ENCODE results near the gene SHISA8. TPM values are rescaled to one million over a fixed set of nuclear protein-coding genes. Genes with fewer than 3 reads are reported as not detected.
"Not testable (repeated sequence)": the region's sequence is repeated elsewhere in the genome, so short reads cannot be mapped to it uniquely, and the experiment has no call there.

The SHISA8 gene
- total RNA-seq (2014; rRNA removed; shearing (Covaris generic)), result not detected in 2 replicates

DNA sequence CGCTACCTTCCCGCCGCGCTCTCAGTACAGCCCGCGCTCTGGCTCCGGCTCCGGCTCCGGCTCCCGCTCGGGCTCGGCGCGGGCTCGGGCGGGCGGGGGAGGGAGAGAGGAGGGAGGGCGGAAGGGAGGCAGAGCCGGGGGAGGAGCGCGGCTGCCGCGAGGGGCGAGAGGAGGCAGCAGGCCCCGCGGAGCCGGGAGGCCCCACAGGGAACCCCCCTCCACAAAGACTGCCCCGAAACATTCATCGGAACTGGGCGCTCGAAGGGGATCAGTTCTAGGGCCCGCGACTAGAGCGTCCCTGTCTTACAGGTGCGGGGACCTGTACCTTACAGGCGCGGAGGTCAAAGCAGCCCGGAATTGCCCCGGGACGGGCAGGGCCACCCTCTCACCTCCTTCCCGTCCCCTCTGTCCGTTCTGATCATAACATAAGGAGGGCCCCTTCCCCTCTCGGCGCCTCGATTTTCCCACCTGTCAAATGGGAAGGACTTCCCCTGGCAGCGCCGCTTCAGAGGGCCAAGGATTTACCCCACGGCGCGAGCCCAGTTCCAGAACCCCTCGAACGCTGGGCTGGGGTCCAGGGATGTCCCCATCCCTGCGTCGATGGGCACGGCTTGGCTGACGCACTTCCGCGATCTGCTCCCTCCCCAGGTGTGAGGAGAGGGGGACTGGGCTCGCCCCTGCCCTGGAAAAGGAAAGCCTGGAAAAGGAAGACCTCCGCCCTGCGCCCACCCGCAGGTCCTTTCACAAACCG lies at the start of gene SHISA8:
Gene SHISA8, minus strand, starts transcription at position 40 of the 751 bp plus-strand sequence. CDS start 407 bp downstream, outside the sequence.
- Histone ChIP-seq H3K4me1 (0 out of 2 replicates have a peak, but pooled peaks cover 8% of the 10 kb centered on the region), H3K9me3 (replicated peaks) (no peaks in the 10 kb centered on the region), H3K36me3 (no peaks in the 10 kb centered on the region), H3K4me3 (no peak within 1 kb of the TSS), H3K27ac (no peak within 1 kb of the TSS), H3K27me3 (peaks cover 5% of the 10 kb centered on the region; the same call in 1 of the 2 replicates)
- DNase-seq, result no peak

- no peaks in the 10 kb centered on the region for H3K36me3 ChIP-seq
- H3K27me3 ChIP-seq, result no peaks in the 10 kb centered on the region
- no peak overlapping the region for H3K4me3 ChIP-seq
- peaks cover 2% of the 10 kb centered on the region; the same call in 1 of the 2 replicates for H3K4me1 ChIP-seq
- no peak overlapping the region for H3K27ac ChIP-seq
- no peak for DNase-seq
- no peaks in the 10 kb centered on the region for H3K9me3 ChIP-seq (replicated peaks)
Observed at GRCh38 chr22:41964112-41964491, 49.2 kb upstream of the SHISA8 start.

- peaks cover 2% of the 10 kb centered on the region; the same call in 1 of the 2 replicates for H3K4me1 ChIP-seq
- H3K4me3 ChIP-seq, result no peak overlapping the region
- DNase-seq, result no peak
- no peaks in the 10 kb centered on the region for H3K9me3 ChIP-seq (replicated peaks)
- no peaks in the 10 kb centered on the region for H3K27me3 ChIP-seq
- no peak overlapping the region for H3K27ac ChIP-seq
- H3K36me3 ChIP-seq, result no peaks in the 10 kb centered on the region
Observed at GRCh38 chr22:41963453-41964111, 48.7 kb upstream of the SHISA8 start.

- Histone ChIP-seq H3K4me1 (peaks cover 2% of the 10 kb centered on the region; the same call in 1 of the 2 replicates), H3K27ac (no peak overlapping the region), H3K36me3 (no peaks in the 10 kb centered on the region), H3K4me3 (no peak overlapping the region), H3K9me3 (replicated peaks) (no peaks in the 10 kb centered on the region), H3K27me3 (no peaks in the 10 kb centered on the region)
- no peak for DNase-seq
Observed at GRCh38 chr22:41957941-41958556, 43.2 kb upstream of the SHISA8 start.

- no peak overlapping the region for H3K4me3 ChIP-seq
- no peaks in the 10 kb centered on the region for H3K4me1 ChIP-seq
- no peaks in the 10 kb centered on the region for H3K36me3 ChIP-seq
- no peak for DNase-seq
- H3K27ac ChIP-seq, result no peak overlapping the region
- no peaks in the 10 kb centered on the region for H3K9me3 ChIP-seq (replicated peaks)
- H3K27me3 ChIP-seq, result no peaks in the 10 kb centered on the region
Observed at GRCh38 chr22:41952713-41953112, 37.8 kb upstream of the SHISA8 start.

- H3K4me1 ChIP-seq, result no peaks in the 10 kb centered on the region
- H3K9me3 ChIP-seq (replicated peaks), result no peaks in the 10 kb centered on the region
- H3K36me3 ChIP-seq, result no peaks in the 10 kb centered on the region
- H3K4me3 ChIP-seq, result no peak within 1 kb of the TSS
- no peak within 1 kb of the TSS for H3K27ac ChIP-seq
- no peaks in the 10 kb centered on the region for H3K27me3 ChIP-seq
- no peak for DNase-seq
Observed at GRCh38 chr22:41951898-41952474, 37.1 kb upstream of the SHISA8 start, which contains the start of gene SMIM45. SMIM45 (plus strand) TSS chr22:41952150.

- Histone ChIP-seq H3K27me3 (no peaks in the 10 kb centered on the region), H3K9me3 (replicated peaks) (no peaks in the 10 kb centered on the region), H3K4me1 (no peaks in the 10 kb centered on the region), H3K4me3 (no peak overlapping the region), H3K27ac (no peak overlapping the region), H3K36me3 (peaks cover 8% of the 10 kb centered on the region)
- DNase-seq, result no peak
Observed at GRCh38 chr22:41949297-41949965, 34.6 kb upstream of the SHISA8 start.

DNA sequence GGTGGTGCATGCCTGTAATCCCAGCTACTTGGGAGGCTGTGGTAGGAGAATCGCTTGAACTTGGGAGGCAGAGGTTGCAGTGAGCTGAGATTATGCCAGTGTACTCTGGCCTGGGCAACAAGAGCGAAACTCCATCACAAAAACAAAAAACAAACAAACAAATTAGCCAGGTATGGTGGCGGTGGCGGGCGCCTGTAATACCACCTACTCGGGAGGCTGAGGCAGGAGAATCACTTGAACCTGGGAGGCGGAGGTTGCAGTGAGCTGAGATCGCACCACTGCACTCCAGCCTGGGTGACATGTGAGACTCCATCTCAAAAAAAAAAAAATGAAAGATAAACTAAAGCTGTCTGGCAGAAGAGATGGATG lies 34.0 kb upstream of the SHISA8 start:
- H3K27ac ChIP-seq; H3K9me3 ChIP-seq (replicated peaks); H3K4me3 ChIP-seq; H3K4me1 ChIP-seq; H3K27me3 ChIP-seq; DNase-seq: not testable (repeated sequence)
- H3K36me3 ChIP-seq, result peaks cover 13% of the 10 kb centered on the region

GRCh38 chr22:41948142-41948541 lies 33.3 kb upstream of the SHISA8 start:
- Histone ChIP-seq H3K4me3 (no peak overlapping the region), H3K4me1 (no peaks in the 10 kb centered on the region), H3K27ac (no peak overlapping the region), H3K9me3 (replicated peaks) (no peaks in the 10 kb centered on the region), H3K27me3 (no peaks in the 10 kb centered on the region), H3K36me3 (peaks cover 20% of the 10 kb centered on the region)
- DNase-seq, result no peak

GRCh38 chr22:41947424-41948080 lies 32.7 kb upstream of the SHISA8 start:
- peak overlapping the region; percentile 83 for H3K4me3 ChIP-seq
- no peak for DNase-seq
- H3K36me3 ChIP-seq, result peaks cover 20% of the 10 kb centered on the region
- H3K4me1 ChIP-seq, result no peaks in the 10 kb centered on the region
- H3K9me3 ChIP-seq (replicated peaks), result no peaks in the 10 kb centered on the region
- H3K27me3 ChIP-seq, result no peaks in the 10 kb centered on the region
- peak overlapping the region; percentile 92 for H3K27ac ChIP-seq

- Histone ChIP-seq H3K4me1 (no peaks in the 10 kb centered on the region), H3K9me3 (replicated peaks) (no peaks in the 10 kb centered on the region), H3K27ac (peak within 1 kb of the TSS; percentile 92), H3K36me3 (peaks cover 24% of the 10 kb centered on the region), H3K27me3 (no peaks in the 10 kb centered on the region), H3K4me3 (peak within 1 kb of the TSS; percentile 83)
- peak; percentile 97 for DNase-seq
Observed at GRCh38 chr22:41946629-41947423, 32.0 kb upstream of the SHISA8 start, which contains the start of gene CENPM. CENPM (minus strand) TSS chr22:41947152; CDS start chr22:41947076, 76 bp downstream.

DNA sequence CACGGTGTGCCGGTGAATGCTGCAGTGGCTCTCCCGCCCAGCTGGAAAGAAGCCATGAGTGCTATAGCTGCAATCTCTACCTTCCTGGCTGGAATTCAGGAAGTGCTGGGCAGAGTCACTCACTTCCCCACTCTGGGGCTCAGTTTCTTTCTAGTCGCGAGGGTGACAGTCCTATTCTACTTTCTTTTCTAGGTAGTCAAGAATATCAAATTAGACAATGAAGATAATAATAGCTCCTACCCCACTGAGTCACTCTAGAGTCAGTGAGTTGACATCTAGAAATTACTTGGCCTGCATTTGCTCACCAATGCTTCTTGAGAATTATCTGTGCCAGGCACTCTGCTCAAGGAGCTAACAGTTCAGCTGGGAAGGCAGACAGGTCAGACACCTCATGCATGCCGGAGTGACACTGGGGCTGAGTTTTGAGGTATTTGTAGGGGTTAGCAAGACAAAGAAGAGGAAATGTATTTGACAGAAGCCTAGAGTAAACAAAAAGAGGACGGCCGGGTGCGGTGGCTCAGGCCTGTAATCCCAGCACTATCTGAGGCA lies 28.9 kb upstream of the SHISA8 start:
- Histone ChIP-seq H3K27ac (no peak overlapping the region), H3K27me3 (no peaks in the 10 kb centered on the region), H3K9me3 (replicated peaks) (no peaks in the 10 kb centered on the region), H3K4me3 (no peak overlapping the region), H3K4me1 (no peaks in the 10 kb centered on the region), H3K36me3 (peaks cover 44% of the 10 kb centered on the region)
- no peak for DNase-seq

All from SJCRH30 (cell line).